MV-4-11 (cell line): Measurements from ENCODE around the gene AIF1L.
A peak's percentile ranks its signal among the peaks of the same experiment; 100 is the strongest.

Experiments
- DNase-seq: peaks from one replicate; lab custom pipeline; 2025; lab: John Stamatoyannopoulos, UW

The AIF1L gene

GRCh38 chr9:131076347-131077195 is 19.8 kb upstream of the AIF1L start:
- no peak for DNase-seq

GRCh38 chr9:131078427-131079366 is 17.6 kb upstream of the AIF1L start:
- no peak for DNase-seq

- no peak for DNase-seq
Measured at GRCh38 chr9:131080589-131080988, 15.7 kb upstream of the AIF1L start.

- DNase-seq = no peak
Measured at GRCh38 chr9:131081868-131082267, 14.5 kb upstream of the AIF1L start.

- DNase-seq = no peak
Measured at GRCh38 chr9:131082774-131083512, 13.4 kb upstream of the AIF1L start.

GRCh38 chr9:131084661-131085369 is 11.5 kb upstream of the AIF1L start:
- peak; percentile 31 for DNase-seq

- no peak for DNase-seq
Measured at GRCh38 chr9:131085370-131086122, 10.8 kb upstream of the AIF1L start.

GRCh38 chr9:131087354-131087893 is 8.9 kb upstream of the AIF1L start:
- no peak for DNase-seq

GRCh38 chr9:131090025-131090787 is 6.1 kb upstream of the AIF1L start:
- DNase-seq = no peak

GRCh38 chr9:131091352-131091992 is 4.9 kb upstream of the AIF1L start:
- no peak for DNase-seq

- no peak for DNase-seq
Measured at GRCh38 chr9:131092030-131092429, 4.3 kb upstream of the AIF1L start.

- DNase-seq = no peak
Measured at GRCh38 chr9:131092548-131093440, 3.5 kb upstream of the AIF1L start.

GRCh38 chr9:131094015-131094414 is 2.3 kb upstream of the AIF1L start:
- DNase-seq = no peak

- DNase-seq = no peak
Measured at GRCh38 chr9:131094622-131095021, 1.7 kb upstream of the AIF1L start.

- DNase-seq = no peak
Measured at GRCh38 chr9:131095666-131096268, 564 bp upstream of the AIF1L start.

- no peak for DNase-seq
Measured at GRCh38 chr9:131097126-131097947, 1.0 kb downstream of the AIF1L start.

- no peak for DNase-seq
Measured at GRCh38 chr9:131097948-131098278, 1.6 kb downstream of the AIF1L start.
